GM19467 (cell line): ENCODE measurements around the gene UTS2B.

Experiments used
- ATAC-seq: cut with Tn5 transposase; IDR thresholded peaks from one replicate; pipeline ENCODE4 v1.9.1; 2021; ENCODE audit warnings: mild to moderate bottlenecking, moderate library complexity; ENCODE audit not compliant: unreplicated experiment

The UTS2B gene, protein sequence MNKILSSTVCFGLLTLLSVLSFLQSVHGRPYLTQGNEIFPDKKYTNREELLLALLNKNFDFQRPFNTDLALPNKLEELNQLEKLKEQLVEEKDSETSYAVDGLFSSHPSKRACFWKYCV

DNA sequence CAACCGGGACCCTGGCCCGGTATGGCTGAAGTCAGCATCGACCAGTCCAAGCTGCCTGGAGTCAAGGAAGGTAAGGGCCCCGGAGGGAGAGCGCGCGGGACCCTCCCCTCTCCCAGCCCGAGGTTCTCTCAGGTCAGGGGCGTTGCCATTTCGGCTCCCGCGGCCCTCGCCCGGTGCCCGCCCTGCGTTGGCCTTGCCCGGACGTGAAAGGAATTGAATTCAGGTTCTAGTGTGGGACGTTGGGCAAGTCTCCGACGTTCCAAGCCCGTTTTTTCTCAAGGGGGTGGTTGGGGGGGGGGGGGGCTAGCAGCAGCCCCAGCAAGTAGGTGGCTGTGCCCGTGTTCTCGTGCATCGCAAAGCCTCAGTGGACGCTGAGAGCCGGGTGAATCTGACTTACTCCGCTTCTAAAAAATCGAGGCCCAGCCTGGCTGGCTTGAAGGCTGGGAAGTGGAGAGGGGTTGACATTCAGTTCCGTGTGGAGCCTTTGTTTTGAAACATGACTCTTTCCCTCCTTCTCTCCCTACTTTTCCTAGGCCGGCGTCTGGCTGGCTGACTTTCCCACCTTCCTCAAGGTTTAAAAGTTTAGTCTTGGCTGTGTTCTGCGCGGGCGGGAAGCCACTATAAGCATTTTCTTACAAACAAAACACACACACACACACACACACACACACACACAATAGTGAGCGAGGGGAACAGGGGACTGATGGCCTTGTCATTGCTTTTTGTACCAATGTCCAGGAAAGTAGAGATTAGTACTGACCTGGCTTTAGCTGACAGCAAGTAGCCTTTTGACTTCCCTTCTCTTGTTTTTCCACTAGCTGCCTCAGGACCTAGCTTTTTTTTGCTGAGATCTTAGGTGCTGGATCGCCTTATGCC lies at the start of gene UTS2B:
UTS2B (minus strand) TSS at position 873 of the 876 bp plus-strand sequence. CDS start 48,337 bp downstream, outside the sequence.
- peak; percentile 26 for ATAC-seq

DNA sequence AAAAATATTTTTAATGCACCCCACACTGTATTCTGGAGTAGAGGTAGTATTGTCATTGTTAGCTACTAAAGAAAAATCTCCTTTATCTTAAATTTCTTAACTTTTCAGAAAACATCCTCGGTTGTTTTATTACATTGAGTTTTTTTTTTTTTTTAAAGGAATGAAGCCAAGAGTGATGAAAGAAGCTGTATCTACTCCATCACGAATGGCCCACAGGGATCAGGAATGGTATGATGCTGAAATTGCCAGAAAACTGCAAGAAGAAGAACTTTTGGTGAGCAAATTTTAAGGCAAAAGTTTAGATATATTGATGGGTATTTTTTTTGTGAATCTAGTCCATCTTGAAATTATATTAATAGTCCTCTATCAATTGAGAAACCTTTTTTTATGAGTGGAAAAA lies 49.7 kb upstream of the UTS2B start:
- ATAC-seq, result no peak

DNA sequence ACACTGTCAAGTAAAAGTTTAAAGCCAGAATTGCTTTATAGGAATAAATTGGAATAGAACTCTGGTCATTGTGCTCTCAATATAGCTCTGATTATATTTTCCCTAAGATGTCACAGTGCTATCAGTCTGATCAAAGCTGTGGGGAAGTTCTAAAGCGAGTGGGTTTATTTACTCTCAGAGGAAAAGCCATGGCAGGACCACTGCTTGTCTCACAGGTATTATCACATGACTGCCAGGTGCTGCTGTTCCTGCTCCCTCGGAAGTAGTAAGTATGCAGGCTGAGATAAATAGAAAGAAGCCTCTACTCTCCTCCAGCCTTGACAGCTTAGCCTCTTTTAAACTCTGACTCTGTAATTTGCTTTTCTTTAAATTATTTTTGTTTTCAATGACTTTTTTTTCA lies 49.1 kb upstream of the UTS2B start:
- no peak for ATAC-seq

DNA sequence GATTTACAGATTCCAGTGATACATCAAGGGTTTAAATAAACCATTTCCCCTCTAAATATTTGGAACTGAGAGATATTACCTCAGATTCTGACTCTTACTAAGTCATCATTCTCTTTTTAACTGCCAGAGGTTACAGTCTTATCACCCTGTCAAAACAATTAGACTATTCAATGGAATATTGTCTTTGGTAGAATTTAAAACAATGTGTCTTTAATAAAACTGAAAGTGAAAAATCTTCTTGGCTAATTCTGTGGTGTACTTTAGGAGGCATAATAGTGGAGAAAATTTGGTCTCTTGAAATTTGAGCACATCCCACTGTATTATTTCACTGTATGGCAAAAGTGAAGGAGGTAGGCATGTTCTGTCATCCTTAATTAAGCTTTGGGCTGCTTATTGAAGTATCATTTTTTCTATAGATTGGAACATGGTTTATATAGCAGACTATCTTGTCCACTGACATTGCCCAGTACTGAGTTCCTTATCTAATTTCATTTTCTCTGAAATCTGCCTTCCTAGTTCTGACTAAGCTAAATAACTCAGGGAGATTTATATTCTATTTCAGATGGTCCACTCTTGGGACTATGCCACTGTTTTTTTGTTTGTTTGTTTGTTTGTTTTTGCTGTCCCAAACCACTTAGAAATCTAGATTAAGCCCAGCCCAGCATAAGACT lies 48.0 kb upstream of the UTS2B start:
- no peak for ATAC-seq

DNA sequence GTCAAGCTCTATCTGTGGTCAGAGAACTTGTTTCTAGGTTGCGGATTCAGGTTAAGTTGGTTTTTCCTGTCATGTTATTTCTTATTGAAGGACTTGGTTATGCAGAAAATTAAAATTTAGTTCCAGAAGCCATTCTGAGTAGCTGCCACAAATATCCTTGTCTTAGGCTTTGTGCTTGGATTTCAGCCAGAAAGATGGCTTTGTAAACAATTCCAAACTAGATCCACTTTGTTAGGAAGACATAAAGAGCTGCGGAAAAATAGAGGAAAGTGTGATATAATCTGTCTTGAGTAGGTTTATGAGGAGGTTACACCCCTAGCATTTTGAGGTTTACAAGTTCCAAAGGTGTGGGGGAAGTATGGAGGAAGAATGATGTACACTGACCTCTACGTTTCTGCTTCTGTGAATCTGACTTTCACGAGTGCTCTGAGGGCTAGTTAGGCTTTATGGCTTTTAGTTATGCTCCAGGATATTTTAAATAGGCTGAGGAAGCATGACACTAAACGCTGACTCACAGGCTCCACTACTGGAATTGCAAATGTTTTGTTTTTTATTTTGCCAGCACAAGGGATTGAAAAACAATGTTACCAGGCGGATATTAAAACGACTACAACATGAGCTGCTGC lies 46.3 kb upstream of the UTS2B start:
- no peak for ATAC-seq

DNA sequence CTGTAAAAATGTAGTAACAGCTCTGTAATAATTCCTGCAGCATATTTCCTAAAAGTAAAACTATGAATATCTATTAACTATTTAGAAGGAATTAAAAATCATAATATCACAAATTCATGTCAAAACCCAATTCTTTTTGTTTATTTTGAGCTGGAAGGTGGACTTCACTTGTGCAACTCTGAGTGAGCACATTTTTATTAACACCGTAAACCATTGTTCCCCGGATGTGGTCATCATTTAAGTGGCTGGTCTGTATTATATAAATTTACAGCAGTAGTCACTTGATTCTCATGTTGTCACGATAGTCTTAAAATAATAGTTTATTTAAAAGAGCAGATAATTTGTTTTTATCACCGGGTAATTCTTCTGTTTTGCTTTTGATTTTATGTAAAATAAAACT lies 43.0 kb upstream of the UTS2B start:
- no peak for ATAC-seq

DNA sequence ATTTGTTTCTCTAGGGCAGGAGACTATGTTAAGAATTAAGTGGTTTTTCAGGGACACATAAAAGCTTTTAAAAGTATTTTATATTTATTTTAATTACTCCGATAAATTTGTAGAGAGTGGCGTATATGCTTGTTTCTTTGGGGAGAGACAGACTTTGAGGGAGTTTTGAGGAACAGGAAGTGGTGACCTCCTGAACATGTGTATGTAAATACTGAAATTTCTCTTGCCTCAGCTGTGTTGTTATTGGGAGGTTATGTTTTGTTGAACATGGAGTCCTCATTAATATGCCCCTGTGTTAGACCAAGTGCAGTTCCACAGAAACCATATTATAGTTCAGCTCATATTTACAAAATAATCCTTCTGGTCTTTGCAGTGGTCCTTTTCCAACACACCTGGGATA lies 41.8 kb upstream of the UTS2B start:
- ATAC-seq, result no peak

DNA sequence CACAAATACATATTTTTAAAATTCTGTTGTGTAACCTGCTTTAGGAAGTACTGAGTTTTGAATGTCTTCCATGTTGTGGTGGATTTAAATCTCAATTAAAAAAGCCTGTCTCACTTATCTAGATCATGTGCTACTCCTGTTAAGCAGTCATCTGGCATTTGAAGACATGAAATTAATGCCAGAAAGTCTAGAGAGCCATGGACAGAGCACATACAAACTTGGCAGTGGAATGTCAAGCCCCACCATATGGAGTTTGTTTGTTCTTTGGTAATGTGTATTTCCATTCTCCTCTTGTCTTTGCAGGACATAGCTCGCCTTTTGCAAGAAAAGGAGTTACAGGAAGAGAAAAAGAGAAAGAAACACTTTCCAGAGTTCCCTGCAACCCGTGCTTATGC lies 39.3 kb upstream of the UTS2B start:
- no peak for ATAC-seq

DNA sequence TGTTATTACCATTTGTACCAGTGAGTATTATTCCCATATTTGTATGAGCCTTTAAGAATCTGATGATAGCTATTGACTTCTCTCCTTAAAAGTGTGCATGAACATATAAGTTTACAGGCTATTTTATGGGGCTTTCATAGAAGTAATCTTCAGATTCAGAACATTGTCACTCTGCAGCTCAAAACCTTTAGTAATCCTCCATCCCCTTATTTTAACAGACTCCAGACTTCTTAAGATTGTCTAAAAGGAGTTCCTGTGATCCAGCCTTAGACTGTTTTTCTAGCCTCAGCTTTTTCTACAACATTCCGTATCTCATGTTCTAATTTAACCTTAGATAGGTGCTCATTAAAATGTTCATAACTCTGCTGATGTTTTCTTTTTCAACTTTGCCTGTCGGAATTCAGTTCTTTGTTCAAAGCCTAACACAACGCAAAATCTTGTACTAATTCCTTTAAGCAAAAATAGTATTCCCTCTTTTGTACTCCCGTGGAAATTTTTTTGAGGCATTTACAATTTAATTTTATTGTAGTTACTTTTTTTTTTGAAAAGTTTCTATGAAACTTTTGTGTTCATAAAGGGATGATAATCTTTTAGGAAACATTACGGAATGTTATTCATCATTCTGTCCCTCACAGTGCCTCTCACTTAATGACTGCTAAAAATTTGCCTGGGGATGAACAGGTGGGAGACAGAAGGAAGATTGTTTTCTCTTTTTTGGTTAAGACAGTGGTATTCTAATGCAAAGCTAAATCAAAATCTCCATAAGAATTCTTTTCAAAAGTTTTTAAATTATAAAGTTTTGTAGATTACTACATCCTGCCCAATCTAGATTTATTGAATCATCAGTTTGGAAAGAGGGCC lies 38.7 kb upstream of the UTS2B start:
- ATAC-seq, result no peak

DNA sequence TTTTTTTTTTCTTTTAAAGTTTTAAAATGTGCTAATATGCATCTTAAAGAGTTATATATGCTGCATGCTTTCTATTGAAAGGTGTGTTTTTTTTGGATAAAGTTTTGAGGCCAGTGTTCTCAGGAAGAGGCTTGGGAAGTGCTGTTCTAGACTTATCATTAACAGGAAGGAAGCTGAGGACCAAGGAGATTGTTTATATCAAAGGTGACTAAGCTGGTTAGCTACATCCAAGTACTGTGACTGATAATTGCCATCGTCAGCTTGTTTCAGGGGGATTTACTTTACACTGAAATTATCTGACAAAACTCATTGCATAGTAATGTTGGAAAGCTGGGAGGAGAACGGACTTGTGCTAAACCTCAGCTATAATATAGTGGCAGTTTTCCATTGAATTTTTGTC lies 36.3 kb upstream of the UTS2B start:
- no peak for ATAC-seq

DNA sequence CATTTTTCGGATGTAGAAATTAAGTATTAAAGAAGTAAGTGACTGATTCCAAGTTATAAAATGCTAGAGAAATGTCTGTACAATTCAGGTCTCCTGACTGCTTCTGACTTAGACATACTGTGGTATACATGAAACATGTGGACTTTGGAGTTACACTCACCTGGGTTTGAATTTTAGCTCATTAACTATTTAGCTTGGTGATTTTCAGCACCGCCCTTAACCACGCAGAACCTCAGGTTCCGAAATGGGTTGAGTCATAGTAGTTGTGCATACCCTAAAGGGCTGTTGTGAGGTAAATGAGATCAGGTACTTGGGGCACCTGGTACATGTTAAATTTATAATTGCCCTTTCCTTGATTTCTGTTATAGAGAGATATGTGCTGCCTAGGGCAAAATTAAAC lies 32.9 kb upstream of the UTS2B start:
- ATAC-seq, result no peak

DNA sequence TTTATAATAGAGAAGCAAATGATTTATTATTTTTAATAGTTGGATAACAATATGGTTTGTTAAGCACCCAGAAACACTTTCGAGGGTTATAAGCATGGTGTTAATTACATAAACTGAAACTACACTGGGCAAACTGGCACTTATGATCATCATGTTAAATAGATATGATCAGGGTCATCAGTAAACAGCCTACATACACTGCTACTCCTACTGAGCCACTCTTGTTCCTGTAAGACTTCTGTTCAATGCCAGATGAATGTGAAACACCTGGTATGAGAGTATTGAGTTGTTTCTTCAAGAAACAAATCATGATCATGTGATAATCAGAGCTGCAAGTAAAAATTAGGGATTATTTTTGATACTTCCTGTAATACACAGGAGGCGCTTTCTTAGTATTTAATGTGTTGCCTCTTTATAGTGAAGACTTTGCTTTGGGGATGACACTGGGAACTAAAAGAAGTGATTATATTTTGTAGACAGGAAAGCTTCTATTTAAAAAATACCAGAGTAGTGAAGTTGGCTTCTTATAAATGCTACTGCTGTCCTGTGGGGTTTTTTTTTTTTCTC lies 32.3 kb upstream of the UTS2B start:
- no peak for ATAC-seq

DNA sequence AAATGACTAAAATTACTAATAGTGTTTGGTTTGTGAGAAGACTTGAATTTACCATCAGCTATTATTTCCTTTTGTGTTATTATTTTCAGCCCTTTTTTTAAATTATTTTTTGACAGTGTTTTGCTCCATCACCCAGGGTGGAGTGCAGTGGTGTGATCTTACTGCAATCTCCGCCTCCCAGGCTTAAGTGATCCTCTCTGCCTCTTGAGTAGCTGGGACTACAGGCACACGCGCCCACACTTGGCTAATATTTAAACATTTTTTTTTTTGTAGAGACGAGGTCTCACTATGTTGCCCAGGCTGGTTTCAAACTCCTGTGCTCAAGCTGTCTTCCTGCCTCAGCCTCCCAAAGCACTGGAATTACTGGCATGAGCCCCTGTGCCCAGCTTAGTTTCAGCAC lies 31.7 kb upstream of the UTS2B start:
- no peak for ATAC-seq

DNA sequence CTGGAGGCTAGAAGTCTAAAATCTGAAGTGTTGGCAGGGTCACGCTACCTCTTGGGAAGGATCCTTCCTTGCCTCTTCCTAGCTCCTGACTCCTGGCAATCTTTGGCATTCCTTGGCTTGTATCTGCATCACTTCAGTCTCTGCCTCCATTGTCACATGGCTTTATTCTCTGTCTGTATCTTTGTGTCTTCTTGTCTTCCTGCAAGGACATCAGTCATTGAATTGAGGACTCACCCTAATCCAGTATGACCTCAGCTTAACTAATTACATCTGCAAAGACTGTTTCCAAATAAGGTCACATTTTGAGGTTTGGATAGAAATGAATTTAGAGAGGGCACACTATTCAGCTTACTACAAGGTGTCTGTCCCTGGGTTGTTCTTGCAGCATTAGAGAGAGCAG lies 31.1 kb upstream of the UTS2B start:
- no peak for ATAC-seq

DNA sequence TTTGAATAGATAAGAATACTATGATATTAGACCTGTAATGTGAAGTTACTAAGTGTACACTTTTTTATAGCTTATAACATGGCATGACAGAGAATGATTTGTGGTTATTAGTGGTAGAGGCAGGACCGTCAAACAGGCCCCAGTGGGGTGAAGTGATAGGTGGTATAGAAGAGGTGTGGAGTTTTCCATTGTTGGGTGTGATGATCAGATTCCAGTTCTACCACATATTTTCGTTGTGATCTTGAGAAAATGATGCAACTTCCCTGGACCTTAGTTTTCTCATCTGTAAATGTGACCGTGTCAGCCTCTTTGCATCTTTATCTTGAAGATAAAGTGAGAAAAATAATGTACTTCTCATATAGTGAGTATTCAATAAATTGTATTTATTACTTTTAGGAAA lies 30.3 kb upstream of the UTS2B start:
- no peak for ATAC-seq

DNA sequence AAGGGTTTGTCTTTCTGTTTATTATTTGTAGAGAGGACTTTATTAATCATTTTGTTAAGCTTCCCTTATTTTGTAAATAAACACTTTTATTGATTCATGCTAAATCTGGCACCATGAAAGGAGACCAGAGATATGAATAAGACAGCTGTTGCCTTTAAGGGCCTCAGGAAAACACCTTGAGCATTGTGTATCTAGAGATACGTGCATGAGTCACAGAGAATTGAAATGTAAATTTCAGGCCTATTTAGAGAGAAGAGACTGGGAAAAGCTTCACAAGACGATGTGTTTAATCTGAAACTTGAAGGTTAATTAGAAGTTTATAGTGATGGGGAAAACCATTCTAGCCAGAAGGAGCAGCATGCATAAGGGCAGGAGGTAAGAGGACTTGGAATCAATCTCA lies 28.6 kb upstream of the UTS2B start:
- no peak for ATAC-seq

DNA sequence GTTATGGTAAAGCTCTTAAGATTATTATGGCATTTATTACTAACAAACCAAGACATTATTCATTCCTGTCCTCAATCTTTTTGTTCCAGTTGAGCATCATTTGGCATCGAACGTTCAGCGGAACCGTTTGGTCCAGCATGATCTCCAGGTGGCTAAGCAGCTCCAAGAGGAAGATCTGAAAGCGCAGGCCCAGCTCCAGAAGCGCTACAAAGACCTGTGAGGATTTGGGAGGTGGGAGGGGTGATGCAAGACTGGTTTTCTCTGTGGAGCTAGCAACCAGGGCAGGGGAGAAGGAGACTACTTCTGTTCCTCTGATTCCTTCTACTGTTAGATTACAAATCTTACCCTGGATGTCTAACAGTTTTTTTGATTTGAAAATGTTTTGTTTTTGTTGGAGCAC lies 27.6 kb upstream of the UTS2B start:
- ATAC-seq, result no peak

DNA sequence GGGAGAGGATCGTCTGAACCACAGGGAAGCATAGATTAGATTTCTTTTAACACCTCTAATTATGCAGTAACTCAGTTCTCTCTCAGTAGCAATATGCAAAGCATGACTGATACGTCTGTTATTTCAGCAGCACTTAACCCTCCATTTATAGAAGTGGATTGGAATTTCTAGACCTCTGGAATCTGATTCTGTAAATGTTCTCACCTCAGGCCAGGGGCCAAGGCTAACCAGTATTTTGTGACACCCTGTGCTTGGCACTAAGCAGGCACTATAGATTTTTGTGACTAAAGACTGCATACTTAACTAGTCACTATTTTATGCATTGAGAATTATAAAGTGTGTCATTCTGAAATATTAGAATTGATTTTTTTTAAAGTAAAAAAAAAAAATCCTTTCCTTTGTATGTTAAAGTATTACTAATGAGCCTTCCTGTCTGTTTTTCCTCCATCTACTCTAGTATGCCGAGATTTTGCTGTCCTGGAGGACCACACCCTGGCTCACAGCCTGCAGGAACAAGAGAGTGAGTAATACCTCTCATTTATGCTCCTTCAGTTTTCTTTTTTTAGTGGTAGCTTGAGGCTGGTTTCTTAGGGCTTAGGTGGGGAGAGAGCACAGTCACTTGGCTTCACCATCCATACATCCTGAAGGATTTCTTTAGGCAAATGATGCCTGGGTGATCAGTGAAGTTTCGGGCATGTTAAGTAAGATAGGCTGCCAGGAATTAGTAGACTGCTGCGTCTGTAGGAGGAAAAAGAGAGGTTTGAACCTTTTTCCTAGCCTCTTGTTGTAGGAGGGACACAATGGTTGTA lies 26.5 kb upstream of the UTS2B start:
- no peak for ATAC-seq

DNA sequence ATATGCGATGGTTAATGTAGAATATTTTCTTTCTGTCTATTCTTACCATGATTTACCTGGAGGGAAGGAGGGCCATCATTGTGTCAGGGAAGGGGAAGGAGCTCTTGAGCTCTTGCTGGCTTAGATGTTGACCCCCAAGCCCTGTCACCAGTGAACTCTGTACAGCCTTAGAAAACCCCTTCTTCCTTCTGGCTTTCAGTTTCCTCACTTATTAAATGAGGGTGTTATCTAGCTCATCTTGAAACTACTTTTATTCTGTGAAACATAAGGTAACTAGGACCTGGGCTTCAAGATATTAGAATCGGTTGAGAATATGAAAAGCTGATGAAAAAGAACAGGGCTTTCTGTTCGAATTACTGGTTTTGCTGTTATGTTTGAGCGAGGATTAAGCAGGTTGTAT lies 25.1 kb upstream of the UTS2B start:
- peak; percentile 72 for ATAC-seq
